IMR-90 (cell line): ENCODE results near the gene PPP1R9B. TPM values are rescaled to one million over a fixed set of nuclear protein-coding genes. Genes with fewer than 3 reads are reported as not detected.
A peak's percentile ranks its signal among the peaks of the same experiment; 100 is the strongest.

Experiments used
- ATAC-seq: fragments of 200-7000 bp; cut with Tn5 transposase; 2 replicates; pipeline ENCODE4 v1.9.1; 2020; ENCODE audit warnings: low read depth, mild to moderate bottlenecking, moderate library complexity
- BruUV-seq: library from RNA; stranded (reverse); fragments of 400-500 nt; replicated peaks from 2 replicates; lab custom pipeline; 2021; lab: Mats Ljungman, UMichigan
- CTCF ChIA-PET: fragments of 300-600 bp; formaldehyde crosslinking; extraction: SDS; loops from one replicate; lab custom pipeline; 2021; ENCODE audit warnings: antibody characterized with exemption; lab: Yijun Ruan, JAX
- POLR2A ChIA-PET: fragments of 300-600 bp; sonication (Branson Sonifier 250); formaldehyde crosslinking; loops from one replicate; lab custom pipeline; 2022; ENCODE audit warnings: antibody characterized with exemption; ENCODE audit not compliant: unreplicated experiment; lab: Charles Lee
- DNase-seq: peaks from one replicate; pipeline ENCODE4 v3.0.0; 2013
- H2AFZ ChIP-seq: replicated peaks from 2 replicates; pipeline ENCODE3; 2013; ENCODE audit warnings: low read length, mild to moderate bottlenecking; ENCODE audit not compliant: poor library complexity
- H2AK5ac ChIP-seq: 2 replicates; pipeline ENCODE4 v1.6.1; 2013; ENCODE audit warnings: low read depth, low read length, inconsistent platforms
- H2AK9ac ChIP-seq: replicated peaks from 2 replicates; pipeline ENCODE3; 2013; ENCODE audit warnings: mild to moderate bottlenecking, low read depth, low read length, moderate library complexity; ENCODE audit not compliant: poor library complexity
- H2BK120ac ChIP-seq: 2 replicates; pipeline ENCODE4 v1.6.1; 2013; ENCODE audit warnings: low read depth, low read length, inconsistent platforms
- H2BK15ac ChIP-seq: 3 replicates; pipeline ENCODE4 v1.6.1; 2013; ENCODE audit warnings: low read depth, low read length, inconsistent platforms
- H2BK20ac ChIP-seq: 2 replicates; pipeline ENCODE4 v1.6.1; 2013; ENCODE audit warnings: low read depth, mild to moderate bottlenecking, inconsistent platforms, low read length, moderate library complexity
- H2BK5ac ChIP-seq: 2 replicates; pipeline ENCODE4 v1.6.1; 2013; ENCODE audit warnings: mild to moderate bottlenecking, low read depth, low read length, inconsistent platforms; ENCODE audit not compliant: poor library complexity, severe bottlenecking
- H3K14ac ChIP-seq: replicated peaks from 2 replicates; pipeline ENCODE4 v1.6.1; 2013; ENCODE audit warnings: low read depth, low read length, inconsistent platforms
- H3K18ac ChIP-seq: 2 replicates; pipeline ENCODE4 v1.6.1; 2013; ENCODE audit warnings: low read depth, low read length, control low read depth
- H3K23ac ChIP-seq: 2 replicates; pipeline ENCODE4 v1.6.1; 2013; ENCODE audit warnings: low read depth, low read length, inconsistent platforms
- H3K27ac ChIP-seq: 2 replicates; pipeline ENCODE4 v1.5.1; 2013; ENCODE audit warnings: mild to moderate bottlenecking, control low read depth, low read length; ENCODE audit not compliant: insufficient read depth
- H3K27me3 ChIP-seq: 2 replicates; pipeline ENCODE4 v1.6.1; 2013; ENCODE audit warnings: low read length; ENCODE audit not compliant: control insufficient read depth, insufficient read depth
- H3K36me3 ChIP-seq: 2 replicates; pipeline ENCODE4 v1.6.1; 2013; ENCODE audit warnings: low read length, mixed read lengths; ENCODE audit not compliant: control insufficient read depth, insufficient read depth
- H3K4ac ChIP-seq: 2 replicates; pipeline ENCODE4 v1.6.1; 2013; ENCODE audit warnings: low read depth, low read length, inconsistent platforms
- H3K4me1 ChIP-seq: 2 replicates; pipeline ENCODE4 v1.6.1; 2013; ENCODE audit warnings: low read length, mixed read lengths; ENCODE audit not compliant: control insufficient read depth, insufficient read depth
- H3K4me2 ChIP-seq: 2 replicates; pipeline ENCODE4 v1.6.1; 2013; ENCODE audit warnings: low read depth, mild to moderate bottlenecking, control low read depth, low read length, moderate library complexity
- H3K4me3 ChIP-seq: 2 replicates; pipeline ENCODE4 v1.5.1; 2013; ENCODE audit warnings: low read depth, mild to moderate bottlenecking, control low read depth, low read length, moderate library complexity; ENCODE audit not compliant: insufficient read depth
- H3K56ac ChIP-seq: 2 replicates; pipeline ENCODE4 v1.6.1; 2013; ENCODE audit warnings: low read length, inconsistent platforms; ENCODE audit not compliant: insufficient read depth; ENCODE audit errors: extremely low read depth
- H3K79me1 ChIP-seq, 2 experiments: 2 replicates each; pipeline ENCODE4 v1.6.1; 2013; ENCODE audit warnings: low read length in 2 of 2, inconsistent platforms in 1 of 2, low read depth in 1 of 2
- H3K9ac ChIP-seq: 2 replicates; pipeline ENCODE4 v1.6.1; 2013; ENCODE audit warnings: low read depth, low read length, control low read depth
- H3K9me1 ChIP-seq: 2 replicates; pipeline ENCODE4 v1.6.1; 2013; ENCODE audit warnings: low read length, inconsistent platforms; ENCODE audit not compliant: insufficient read depth
- H3K9me3 ChIP-seq: 2 replicates; pipeline ENCODE4 v1.6.1; 2013; ENCODE audit warnings: low read length; ENCODE audit not compliant: control insufficient read depth, insufficient read depth
- H4K20me1 ChIP-seq: 2 replicates; pipeline ENCODE4 v1.6.1; 2013; ENCODE audit warnings: low read length, inconsistent platforms; ENCODE audit not compliant: insufficient read depth
- H4K5ac ChIP-seq: 2 replicates; pipeline ENCODE4 v1.6.1; 2013; ENCODE audit warnings: mild to moderate bottlenecking, low read depth, low read length, control low read depth
- H4K8ac ChIP-seq, 2 experiments: 2 replicates each; pipeline ENCODE4 v1.6.1; 2013; ENCODE audit warnings: low read depth in 2 of 2, low read length in 2 of 2, control low read depth in 1 of 2, inconsistent platforms in 1 of 2
- H4K91ac ChIP-seq: 2 replicates; pipeline ENCODE4 v1.6.1; 2013; ENCODE audit warnings: low read depth, low read length, inconsistent platforms; ENCODE audit not compliant: insufficient read depth
- CTCF ChIP-seq: conservative IDR thresholded peaks from 2 replicates; pipeline ENCODE4 v1.5.1; 2012; ENCODE audit warnings: mild to moderate bottlenecking, low read depth, low read length, improper control_type of control experiment
- MAZ ChIP-seq: IDR thresholded peaks from 2 replicates; pipeline ENCODE4 v1.6.1; 2012; ENCODE audit warnings: low read depth, mild to moderate bottlenecking, low read length, improper control_type of control experiment, moderate library complexity, borderline replicate concordance
- POLR2A ChIP-seq: IDR thresholded peaks from 2 replicates; pipeline ENCODE4 v1.6.1; 2012; ENCODE audit warnings: mild to moderate bottlenecking, low read depth, low read length
- RAD21 ChIP-seq: IDR thresholded peaks from 2 replicates; pipeline ENCODE4 v1.6.1; 2012; ENCODE audit warnings: low read length, improper control_type of control experiment
- RFX5 ChIP-seq: IDR thresholded peaks from 2 replicates; pipeline ENCODE4 v1.8.0; 2012; ENCODE audit warnings: low read depth, mild to moderate bottlenecking, low read length, moderate library complexity
- SMC3 ChIP-seq: fragments of 150-350 bp; IDR thresholded peaks from 2 replicates; pipeline ENCODE4 v1.6.1; 2016; ENCODE audit warnings: low read depth, mild to moderate bottlenecking, antibody characterized with exemption, low read length, moderate library complexity
- WGBS, 2 experiments: methylation state at CpG; one replicate each; pipeline versions ENCODE4 v1.1.5 to v1.1.7; 2013; ENCODE audit warnings: missing lambda C conversion rate in 2 of 2; ENCODE audit not compliant: insufficient read length in 1 of 2; ENCODE audit errors: extremely low coverage in 2 of 2; 5-methylcytosine and 5-hydroxymethylcytosine counted together
- dilution Hi-C: fragments of 300-500 bp; cut with HindIII; formaldehyde crosslinking; loops from one replicate; pipeline ENCODE4 v1.14.3; 2018; ENCODE audit warnings: low sequenced_read_pairs; ENCODE audit not compliant: unreplicated experiment
- in situ Hi-C: fragments of 300-500 bp; cut with MboI; formaldehyde crosslinking; loops from 3 replicates; pipeline ENCODE4 v1.14.3; 2019; ENCODE audit warnings: low sequenced_read_pairs, inconsistent platforms, mixed read lengths
- intact Hi-C: fragments of 100-400 bp; cut with micrococcal nuclease; formaldehyde crosslinking; loops from 2 replicates; pipeline ENCODE4 v1.10.0; 2022
- polyA plus RNA-seq, 3 experiments: library from polyadenylated mRNA; depleted of rRNA; stranded (reverse); fragments of >200 nt; gene quantifications; 2 replicates each; pipeline ENCODE4 v1.2.3, GENCODE V29; 2012; ENCODE audit warnings: low replicate concordance in 1 of 3
- total RNA-seq: library from RNA; depleted of rRNA; stranded (reverse); fragments of >200 nt; gene quantifications from 2 replicates; pipeline ENCODE4 v1.2.3, GENCODE V29; 2012

The PPP1R9B gene
- total and polyA plus RNA-seq, 2 of the 4 experiments (the other 2 are of a cell fraction) = 23.0 to 28.0 TPM

GRCh38 chr17:50169121-50169764, 18.8 kb upstream of the PPP1R9B start:
- no peak overlapping the region for H3K4me3 ChIP-seq
- WGBS, 2 experiments = 46% methylated on average over 9 of the region's 14 CpGs; no CpG with 5 or more reads in 1 of the 2 experiments
- intact Hi-C loops = loop anchor here (1.0 kb wide), 3 partner anchors 31 to 128 kb away; no protein-coding TSS in a partner anchor

More at GRCh38 chr17:50169121-50169764, 18.8 kb upstream of the PPP1R9B start:
- peak overlapping the region; percentile 87 for H2AK5ac ChIP-seq
- no peak overlapping the region; the same call in 1 of the 2 replicates for H3K56ac ChIP-seq
- no peaks in the 10 kb centered on the region for H3K9me3 ChIP-seq
- no peak overlapping the region; the same call in 1 of the 2 replicates for H3K23ac ChIP-seq
- H3K9me1 ChIP-seq = peaks cover 9% of the 10 kb centered on the region; the same call in 1 of the 2 replicates
- no peak overlapping the region for H3K4me2 ChIP-seq
- H4K8ac ChIP-seq = peak overlapping the region in 1 of 2 experiments; percentile 61; a peak in 1 of 4 replicates
- no peak overlapping the region for H3K9ac ChIP-seq
- H3K4me1 ChIP-seq = peaks cover 8% of the 10 kb centered on the region
- no TSS peak for BruUV-seq
- H3K27me3 ChIP-seq = no peaks in the 10 kb centered on the region
- in situ Hi-C loops = no loop called here
- H2BK15ac ChIP-seq = peak overlapping the region; percentile 75; the same call in 2 of the 3 replicates
- H4K91ac ChIP-seq = peak overlapping the region; percentile 64
- DNase-seq = peak; percentile 74
- no peak overlapping the region for H3K18ac ChIP-seq
- H4K20me1 ChIP-seq = no peaks in the 10 kb centered on the region
- peak overlapping the region; percentile 73 for H3K4ac ChIP-seq
- no peak overlapping the region for H3K27ac ChIP-seq
- dilution Hi-C loops = no loop called here
- no peak overlapping the region; the same call in 1 of the 2 replicates for H3K14ac ChIP-seq
- CTCF ChIA-PET = interaction anchor here (0.6 to 3.0 kb wide), 20 partner anchors 8 to 193 kb away, joined by 3 to 54 read pairs (median 4); partner anchors contain the start of gene TMEM92
- peak; percentile 66 for ATAC-seq
- H3K36me3 ChIP-seq = no peaks in the 10 kb centered on the region
- no peak overlapping the region for H4K5ac ChIP-seq
- peak overlapping the region; percentile 82; the same call in 1 of the 2 replicates for H2BK20ac ChIP-seq
- POLR2A ChIA-PET = interaction anchor here (0.5 to 1.2 kb wide), 2 partner anchors 16 to 108 kb away, joined by 4 to 5 read pairs; no protein-coding TSS in a partner anchor
- no peak overlapping the region for H2BK5ac ChIP-seq
- TF ChIP-seq SMC3 (peak; percentile 94), RAD21 (peak; percentile 92), RFX5 (no peak), MAZ (peak; percentile 71; the same call in 1 of the 2 replicates), POLR2A (peak; percentile 59), CTCF (peak; percentile 96)
- peaks cover 3 to 10% of the 10 kb centered on the region in 2 experiments; a peak in 2 of 4 replicates for H3K79me1 ChIP-seq
- peak overlapping the region; percentile 61 for H2AK9ac ChIP-seq
- H2BK120ac ChIP-seq = peak overlapping the region; percentile 78; the same call in 1 of the 2 replicates
- peak overlapping the region; percentile 50 for H2AFZ ChIP-seq
